ENCODE results near the gene TTC9B.
"Not testable (repeated sequence)": the region's sequence is repeated elsewhere in the genome, so short reads cannot be mapped to it uniquely, and the experiment has no call there.

The TTC9B gene

DNA sequence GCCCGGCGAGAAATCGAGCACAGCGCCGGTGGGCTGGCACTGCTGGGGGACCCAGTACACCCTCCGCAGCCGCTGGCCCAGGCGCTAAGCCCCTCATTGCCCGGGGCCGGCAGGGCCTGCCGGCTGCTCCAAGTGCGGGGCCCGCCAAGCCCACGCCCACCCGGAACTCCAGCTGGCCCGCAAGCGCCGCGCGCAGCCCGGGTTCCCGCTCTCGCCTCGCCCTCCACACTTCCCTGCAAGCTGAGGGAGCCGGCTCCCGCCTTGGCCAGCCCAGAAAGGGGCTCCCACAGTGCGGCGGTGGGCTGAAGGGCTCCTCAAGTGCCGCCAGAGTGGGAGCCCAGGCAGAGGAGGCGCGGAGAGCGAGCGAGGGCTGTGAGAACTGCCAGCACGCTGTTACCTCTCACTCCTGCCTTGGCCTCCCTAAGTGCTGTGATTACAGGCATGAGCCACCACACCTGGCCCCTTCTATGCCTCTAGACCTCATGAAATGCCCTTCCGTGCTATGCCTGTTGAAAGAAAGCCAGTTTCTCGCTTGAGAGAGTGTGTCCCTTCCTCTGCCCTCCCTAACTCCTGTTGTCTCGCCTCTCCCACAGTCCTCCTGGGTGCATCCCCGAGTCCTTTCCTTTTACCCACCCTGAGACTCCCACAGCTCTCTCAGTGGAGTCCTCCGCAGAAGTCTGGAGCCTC is 47.7 kb downstream of the TTC9B start:
- not testable (repeated sequence) for DNase-seq (ENCODE audit: low read depth)

DNA sequence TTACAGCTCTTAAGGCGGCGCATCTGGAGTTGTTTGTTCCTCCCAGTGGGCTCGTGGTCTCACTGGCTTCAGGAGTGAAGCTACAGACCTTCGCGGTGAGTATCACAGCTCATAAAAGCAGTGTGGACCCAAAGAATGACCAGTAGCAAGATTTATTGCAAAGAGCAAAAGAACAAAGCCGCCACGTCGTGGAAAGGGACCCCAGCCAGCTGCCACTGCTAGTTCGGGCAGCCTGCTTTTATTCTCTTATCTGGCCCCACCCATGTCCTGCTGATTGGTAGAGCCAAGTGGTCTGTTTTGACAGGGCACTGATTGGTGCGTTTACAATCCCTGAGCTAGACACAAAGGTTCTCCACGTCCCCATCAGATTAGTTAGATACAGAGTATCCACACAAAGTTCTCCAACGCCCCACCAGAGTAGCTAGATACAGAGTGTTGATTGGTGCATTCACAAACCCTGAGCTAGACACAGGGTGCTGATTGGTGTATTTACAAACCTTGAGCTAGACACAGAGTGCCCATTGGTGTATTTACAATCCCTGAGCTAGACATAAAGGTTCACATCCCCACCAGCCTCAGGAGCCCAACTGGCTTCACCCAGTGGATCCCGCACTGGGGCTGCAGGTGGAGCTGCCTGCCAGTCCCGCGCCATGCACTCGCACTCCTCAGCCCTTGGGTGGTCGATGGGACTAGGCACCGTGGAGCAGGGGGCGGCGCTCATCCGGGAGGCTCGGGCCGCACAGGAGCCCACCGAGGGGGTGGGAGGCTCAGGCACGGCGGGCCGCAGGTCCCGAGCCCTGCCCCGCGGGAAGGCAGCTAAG is 48.5 kb downstream of the TTC9B start:
- DNase-seq (ENCODE audit: low read depth) = not testable (repeated sequence)
